IPS-NIHi11 (cell line): ENCODE results near the gene CSNK1A1L.

Experiments
- DNase-seq: peaks from one replicate; pipeline ENCODE4 v3.0.0; 2012; ENCODE audit warnings: mixed read lengths, low spot score

Gene CSNK1A1L

GRCh38 chr13:37106642-37107041, 1.2 kb upstream of the CSNK1A1L start:
- DNase-seq: peak; percentile 26

- DNase-seq: no peak
Measured at GRCh38 chr13:37102896-37103295, 2.6 kb downstream of the CSNK1A1L start.

GRCh38 chr13:37101201-37101600, 4.3 kb downstream of the CSNK1A1L start:
- no peak for DNase-seq

GRCh38 chr13:37100731-37101130, 4.7 kb downstream of the CSNK1A1L start:
- no peak for DNase-seq

GRCh38 chr13:37097076-37097475, 8.4 kb downstream of the CSNK1A1L start:
- no peak for DNase-seq

- no peak for DNase-seq
Measured at GRCh38 chr13:37094840-37095239, 10.6 kb downstream of the CSNK1A1L start.

GRCh38 chr13:37094099-37094498, 11.4 kb downstream of the CSNK1A1L start:
- no peak for DNase-seq

GRCh38 chr13:37091835-37092234, 13.6 kb downstream of the CSNK1A1L start:
- DNase-seq: no peak

GRCh38 chr13:37090912-37091311, 14.6 kb downstream of the CSNK1A1L start:
- DNase-seq: no peak

GRCh38 chr13:37089495-37089894, 16.0 kb downstream of the CSNK1A1L start:
- no peak for DNase-seq

GRCh38 chr13:37087486-37087885, 18.0 kb downstream of the CSNK1A1L start:
- no peak for DNase-seq

- no peak for DNase-seq
Measured at GRCh38 chr13:37085606-37086005, 19.9 kb downstream of the CSNK1A1L start.

- DNase-seq: no peak
Measured at GRCh38 chr13:37076818-37077217, 28.6 kb downstream of the CSNK1A1L start.

- DNase-seq: no peak
Measured at GRCh38 chr13:37075164-37075563, 30.3 kb downstream of the CSNK1A1L start.

- no peak for DNase-seq
Measured at GRCh38 chr13:37074703-37075102, 30.8 kb downstream of the CSNK1A1L start.

- no peak for DNase-seq
Measured at GRCh38 chr13:37072024-37072423, 33.4 kb downstream of the CSNK1A1L start.

GRCh38 chr13:37070956-37071355, 34.5 kb downstream of the CSNK1A1L start:
- no peak for DNase-seq

- no peak for DNase-seq
Measured at GRCh38 chr13:37070145-37070695, 35.2 kb downstream of the CSNK1A1L start.

- DNase-seq: no peak
Measured at GRCh38 chr13:37069597-37070103, 35.8 kb downstream of the CSNK1A1L start.

GRCh38 chr13:37068962-37069361, 36.5 kb downstream of the CSNK1A1L start:
- DNase-seq: no peak

- no peak for DNase-seq
Measured at GRCh38 chr13:37067874-37068273, 37.6 kb downstream of the CSNK1A1L start.

GRCh38 chr13:37065890-37066526, 39.5 kb downstream of the CSNK1A1L start:
- peak; percentile 14 for DNase-seq

- no peak for DNase-seq
Measured at GRCh38 chr13:37059848-37060192, 45.6 kb downstream of the CSNK1A1L start.
